H1 (cell line): ENCODE measurements around the gene PAX7. TPM values are rescaled to one million over a fixed set of nuclear protein-coding genes. Genes with fewer than 3 reads are reported as not detected.

Source experiments
- ATF3 ChIP-seq: IDR thresholded peaks from 2 replicates; pipeline ENCODE4 v1.6.1; 2011; ENCODE audit warnings: low read depth, mild to moderate bottlenecking, low read length; ENCODE audit not compliant: insufficient read depth
- BRCA1 ChIP-seq: IDR thresholded peaks from 2 replicates; pipeline ENCODE4 v1.6.1; 2012; ENCODE audit warnings: low read depth, low read length, improper control_type of control experiment
- HDAC2 ChIP-seq, 2 experiments: fragments of 300-600 bp in 1 of 2; sonication (generic) in 1 of 2; IDR thresholded peaks; 2 replicates each; pipeline ENCODE4 v1.6.1; 2011 to 2012; ENCODE audit warnings: low read depth in 2 of 2, low read length in 2 of 2, mild to moderate bottlenecking in 2 of 2, moderate library complexity in 2 of 2, borderline replicate concordance in 1 of 2, inconsistent platforms in 1 of 2
- MAX ChIP-seq: IDR thresholded peaks from 2 replicates; pipeline ENCODE4 v1.6.1; 2012; ENCODE audit warnings: inconsistent platforms
- RNF2 ChIP-seq: fragments of 200-900, 300-1000 bp; sonication (generic); IDR thresholded peaks from 2 replicates; pipeline ENCODE4 v1.7.1; 2016; ENCODE audit warnings: borderline replicate concordance, low read depth, mild to moderate bottlenecking, antibody characterized with exemption, low read length; ENCODE audit not compliant: poor library complexity, severe bottlenecking; ENCODE audit errors: missing control alignments
- YY1 ChIP-seq: IDR thresholded peaks from 2 replicates; pipeline ENCODE4 v1.6.1; 2011; ENCODE audit warnings: low read depth, mild to moderate bottlenecking, low read length
- polyA plus RNA-seq, 7 experiments: library from polyadenylated mRNA; depleted of rRNA in 3 of 7; stranded (reverse) in 5 of 7; unstranded in 2 of 7; fragments of >200 nt in 5 of 7; fragments of 200-250 nt in 2 of 7; gene quantifications; 1 replicate in 5 of 7; 2 replicates in 1 of 7; 4 replicates in 1 of 7; pipeline versions ENCODE4 v1.2.1 to v1.2.3, GENCODE V29; 2011 to 2013; ENCODE audit warnings: missing spikeins in 2 of 7, mixed read lengths in 2 of 7
- total RNA-seq: library from RNA; stranded (reverse); fragmentation: NEBNext Ultra II Directional; extraction: Animal tissue kit (Norgen Biotek cat#: 25700); gene quantifications from 2 replicates; pipeline ENCODE4 v1.2.1, GENCODE V29; 2021

Gene PAX7
- total and polyA plus RNA-seq, 2 of the 8 experiments (the other 6 are each of a cell fraction or from before 2014, with no cell fraction given) = not detected

- no peak for TF ChIP-seq RNF2
- TF ChIP-seq YY1 = no peak
- 0 out of 4 replicates have a peak, but pooled peaks of 1 of the 2 experiments have one; percentile 40 for TF ChIP-seq HDAC2 (IDR thresholded peaks at IDR 0.05; ENCODE audit: borderline replicate concordance in 1 of 2, low read depth in 2 of 2, low read length in 2 of 2)
- TF ChIP-seq ATF3 = no peak
- TF ChIP-seq MAX = peak; percentile 36; the same call in 1 of the 2 replicates
- TF ChIP-seq BRCA1 = no peak
These were observed 50.8 kb downstream of the PAX7 start (continued) for GRCh38 chr1:18681423-18681835.
